HG03066 (cell line): ENCODE results near the gene CEP112.

Experiments used
- ATAC-seq: cut with Tn5 transposase; IDR thresholded peaks from one replicate; pipeline ENCODE4 v1.9.1; 2021; ENCODE audit warnings: low read depth; ENCODE audit not compliant: unreplicated experiment

Gene CEP112

DNA sequence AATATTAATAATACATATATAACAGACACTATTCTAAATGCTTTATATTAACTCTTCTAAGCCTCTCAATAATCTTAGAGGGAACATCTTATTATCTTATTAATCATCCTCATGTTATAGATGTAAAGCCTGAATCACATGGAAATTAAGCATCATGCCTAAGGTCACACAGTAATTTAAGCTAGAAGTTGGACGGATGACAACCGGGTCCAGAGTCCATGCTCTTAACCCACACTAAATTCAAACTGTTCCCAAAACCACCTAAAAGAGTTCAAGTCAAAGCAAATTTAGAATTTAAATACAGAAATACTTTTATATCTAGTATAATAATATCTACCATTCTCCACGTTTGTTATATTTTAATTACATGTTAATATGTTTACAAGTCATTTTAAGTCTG lies 193.3 kb downstream of the CEP112 start:
- no peak for ATAC-seq

DNA sequence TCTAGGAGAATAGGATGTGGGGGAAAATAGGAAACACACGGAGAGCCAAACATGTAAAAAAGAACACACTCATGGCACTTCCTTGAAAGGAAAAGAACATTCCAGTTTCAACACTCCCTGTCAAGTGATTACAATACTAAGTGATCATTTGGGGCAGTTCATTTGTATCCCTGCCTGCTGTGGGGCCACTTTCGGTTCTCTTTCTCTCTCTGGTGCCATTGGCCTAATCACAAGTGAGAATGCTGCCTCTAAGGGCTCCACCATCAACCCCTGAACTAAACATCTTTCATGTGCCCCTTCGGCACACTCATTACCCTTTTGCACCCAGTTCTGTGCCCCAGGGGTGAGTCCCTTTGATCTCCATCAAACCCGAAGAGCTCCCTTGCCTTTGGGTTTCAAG lies 197.3 kb downstream of the CEP112 start:
- ATAC-seq, result no peak

DNA sequence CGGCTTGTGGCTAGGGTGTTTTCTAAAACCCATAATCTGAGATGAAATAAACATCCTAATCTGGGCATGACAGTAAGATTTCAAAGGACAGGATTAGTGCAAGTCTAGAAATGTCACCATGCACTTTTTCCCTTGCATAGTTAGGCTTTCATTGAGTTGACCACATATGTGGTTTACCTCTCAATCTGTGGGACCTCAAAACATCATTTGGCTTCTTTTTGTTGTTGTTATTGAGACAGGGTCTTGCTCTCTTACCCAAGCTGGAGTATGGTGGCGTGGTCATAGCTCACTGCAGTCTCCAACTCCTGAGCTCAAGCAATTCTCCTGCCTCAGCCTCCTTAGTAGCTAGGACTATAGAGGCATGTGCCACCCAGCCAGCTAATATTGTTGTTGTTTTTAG lies 197.8 kb downstream of the CEP112 start:
- no peak for ATAC-seq

DNA sequence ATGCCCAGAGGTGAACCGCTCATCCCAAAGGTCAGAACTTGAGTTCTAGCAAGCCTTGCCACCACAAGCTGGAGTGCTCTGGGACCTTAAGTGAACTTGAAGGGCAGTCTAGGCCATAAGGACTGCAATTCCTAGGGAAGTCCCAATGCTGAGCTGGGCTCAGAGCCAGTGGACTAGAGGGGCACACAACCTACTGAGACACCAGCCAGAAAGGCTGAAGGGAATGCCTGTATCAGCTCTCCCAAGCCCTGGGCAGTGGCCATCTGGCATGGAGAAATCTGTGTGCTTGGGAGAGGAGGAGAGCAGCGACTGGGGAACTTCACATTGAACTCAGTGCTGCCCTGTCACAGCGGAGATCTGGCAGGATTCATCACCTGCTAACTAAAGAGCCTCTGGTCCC lies 201.3 kb downstream of the CEP112 start:
- ATAC-seq, result no peak

DNA sequence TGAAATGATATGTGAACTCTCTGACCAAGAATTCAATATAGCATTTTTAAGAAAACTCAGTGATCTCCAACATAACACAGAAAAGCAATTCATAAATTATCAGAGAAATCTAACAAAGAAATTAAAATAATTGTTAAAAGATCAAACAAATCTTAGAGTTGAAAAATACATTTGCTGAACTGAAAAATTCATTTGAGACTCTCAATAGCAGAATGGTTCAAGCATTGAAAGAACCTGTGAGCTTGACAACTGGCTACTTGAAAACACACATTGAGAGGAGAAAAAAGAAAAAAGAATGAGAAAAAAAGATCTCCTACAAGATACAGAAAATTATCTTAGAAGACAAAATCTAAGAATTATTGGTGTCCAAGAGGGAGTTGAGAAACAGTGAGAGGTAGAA lies 203.5 kb downstream of the CEP112 start:
- no peak for ATAC-seq

DNA sequence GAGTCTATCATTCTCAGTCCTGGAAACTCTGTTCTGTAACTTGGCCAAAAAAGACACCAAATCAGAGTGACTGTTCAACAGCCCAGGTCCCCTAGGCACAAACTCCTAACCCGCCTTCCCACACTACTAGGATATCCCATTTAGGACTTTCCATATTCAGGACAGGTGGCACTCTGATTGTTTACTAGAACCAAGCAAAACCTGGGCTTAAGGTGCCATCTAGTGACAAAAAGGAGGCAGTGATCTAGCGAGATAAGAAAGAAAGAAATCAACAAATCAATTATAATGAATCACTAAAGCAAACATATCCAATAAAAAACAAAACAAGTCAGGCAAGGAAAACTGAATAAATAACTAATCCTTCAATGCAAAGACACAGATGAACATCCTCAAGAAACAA lies 203.9 kb downstream of the CEP112 start:
- ATAC-seq, result no peak

DNA sequence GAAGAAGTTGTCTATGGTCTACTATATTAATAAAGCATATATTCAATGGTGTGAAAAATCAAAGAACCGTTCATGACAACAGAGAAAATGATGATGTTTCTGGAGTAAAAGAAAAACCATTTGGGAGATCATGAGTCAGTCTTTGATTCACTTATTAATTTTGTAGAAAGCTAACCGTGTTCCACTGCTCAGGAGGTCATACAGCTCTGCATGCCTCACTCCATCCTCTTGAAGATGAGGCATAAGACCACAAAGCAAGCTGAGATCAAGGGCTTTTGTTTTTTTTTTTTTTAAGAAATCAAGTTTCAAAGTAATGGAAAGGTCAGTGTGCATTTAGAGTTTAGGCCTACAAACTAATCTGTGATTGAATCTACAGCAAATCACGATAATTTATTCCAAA lies 206.4 kb downstream of the CEP112 start:
- ATAC-seq, result no peak

DNA sequence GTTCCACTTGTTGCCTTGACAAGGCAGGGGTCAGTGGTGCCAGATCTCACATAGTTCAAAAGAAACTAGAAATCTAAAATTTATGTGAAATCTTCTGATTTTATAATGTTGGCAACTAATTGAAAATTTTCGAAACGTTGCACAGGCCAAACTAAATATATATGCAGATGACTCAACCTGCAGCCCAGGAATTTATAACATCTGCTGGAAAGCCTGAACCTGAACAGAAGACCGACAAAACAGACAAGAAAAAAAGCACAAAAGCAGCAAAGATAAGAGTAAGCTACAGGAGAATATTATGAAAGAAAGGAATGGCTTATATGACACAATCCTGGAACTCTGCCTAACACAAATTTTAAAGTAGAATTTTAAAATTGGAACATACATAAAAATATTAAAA lies 207.6 kb downstream of the CEP112 start:
- ATAC-seq, result no peak

DNA sequence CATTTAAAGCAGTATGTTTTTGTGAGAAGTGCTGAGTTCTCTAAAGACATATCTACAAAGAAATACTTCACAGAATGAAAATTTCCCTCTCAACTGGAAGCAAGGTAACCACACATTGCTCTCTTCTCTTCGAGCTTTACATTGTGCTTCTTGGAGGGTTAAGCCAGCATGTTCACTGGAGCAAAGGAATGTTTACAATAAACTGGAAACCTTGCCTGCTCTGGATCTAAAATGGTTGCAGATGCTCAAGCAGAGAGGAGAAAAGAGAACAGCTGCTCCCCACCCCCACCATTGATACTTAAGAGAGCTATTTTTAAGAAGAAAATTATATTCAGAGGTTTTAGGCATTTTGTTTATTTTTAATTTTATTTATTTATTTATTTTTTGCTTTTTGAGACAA lies 213.1 kb downstream of the CEP112 start:
- no peak for ATAC-seq

DNA sequence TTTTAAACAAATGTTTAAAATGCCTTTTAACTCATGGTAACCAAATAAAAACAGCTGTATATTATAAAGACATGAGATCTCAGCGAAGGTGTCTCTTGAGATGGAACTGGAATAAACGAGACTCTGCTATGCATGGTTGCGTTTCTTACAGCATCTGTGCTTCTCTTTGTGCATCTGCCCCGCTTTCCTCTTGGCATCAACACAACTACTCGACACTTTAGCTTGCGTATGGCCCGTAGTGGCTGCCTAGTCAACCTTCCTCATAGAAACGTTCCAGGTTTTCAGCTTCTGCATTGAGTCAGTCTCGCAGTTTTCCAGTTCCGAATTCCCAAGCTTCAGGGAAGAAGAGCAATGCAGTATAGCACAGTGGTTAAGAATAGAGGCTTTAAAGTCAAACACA lies 214.9 kb downstream of the CEP112 start:
- no peak for ATAC-seq

DNA sequence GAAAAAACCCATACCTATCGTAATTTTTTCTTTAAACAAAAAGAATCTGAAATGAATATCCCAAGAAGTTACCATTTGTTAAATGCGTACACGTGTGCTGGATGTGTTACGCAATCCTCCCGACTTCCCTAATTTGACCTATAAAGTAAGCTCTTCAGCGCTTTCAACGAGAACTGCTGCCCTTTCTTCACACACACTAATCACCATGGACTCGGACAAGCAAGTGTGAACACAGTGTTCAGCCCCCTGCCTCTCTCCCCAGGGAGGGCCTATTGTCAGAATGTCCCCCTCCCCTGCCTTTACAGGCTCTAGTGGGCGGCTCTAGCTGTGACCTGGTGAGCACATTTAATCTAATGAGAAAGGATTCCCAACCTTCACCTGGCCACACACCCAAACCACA lies 216.1 kb downstream of the CEP112 start:
- ATAC-seq, result no peak

DNA sequence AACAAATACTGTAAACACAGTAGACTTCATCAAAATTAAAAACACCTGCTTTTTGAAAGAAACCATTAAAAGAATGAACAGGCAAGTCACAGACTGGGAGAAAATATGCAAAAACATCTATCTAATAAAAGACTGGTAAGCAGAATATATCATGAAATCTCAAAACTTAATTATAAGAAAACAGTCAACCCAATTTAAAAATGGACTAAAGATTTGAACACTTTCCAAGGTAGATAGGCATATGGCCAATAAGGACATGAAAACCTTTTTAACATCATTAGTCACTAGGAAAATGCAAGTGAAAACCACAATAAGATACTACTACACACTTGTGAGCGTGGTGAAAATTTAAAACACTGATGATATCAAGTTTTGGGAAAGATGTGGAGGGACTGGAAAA lies 218.7 kb downstream of the CEP112 start:
- no peak for ATAC-seq

DNA sequence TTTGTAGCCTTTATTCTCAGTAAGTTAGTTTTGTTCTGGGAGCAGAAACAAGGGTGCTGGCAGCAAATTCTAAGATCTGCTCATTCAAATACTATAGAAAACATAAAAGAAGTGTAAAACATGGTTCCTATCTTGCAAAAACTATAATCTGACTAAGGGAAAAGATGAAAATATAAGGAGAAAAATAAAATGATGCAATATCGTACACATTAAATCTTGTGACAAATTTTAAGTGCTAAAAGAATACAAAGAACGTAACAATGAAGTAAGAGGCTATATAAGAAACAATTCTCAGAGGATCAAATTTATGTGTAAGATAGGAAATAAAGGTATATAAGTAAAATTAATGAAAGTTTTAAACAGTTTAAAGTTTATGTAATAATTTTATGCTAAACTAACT lies 224.6 kb downstream of the CEP112 start:
- no peak for ATAC-seq

DNA sequence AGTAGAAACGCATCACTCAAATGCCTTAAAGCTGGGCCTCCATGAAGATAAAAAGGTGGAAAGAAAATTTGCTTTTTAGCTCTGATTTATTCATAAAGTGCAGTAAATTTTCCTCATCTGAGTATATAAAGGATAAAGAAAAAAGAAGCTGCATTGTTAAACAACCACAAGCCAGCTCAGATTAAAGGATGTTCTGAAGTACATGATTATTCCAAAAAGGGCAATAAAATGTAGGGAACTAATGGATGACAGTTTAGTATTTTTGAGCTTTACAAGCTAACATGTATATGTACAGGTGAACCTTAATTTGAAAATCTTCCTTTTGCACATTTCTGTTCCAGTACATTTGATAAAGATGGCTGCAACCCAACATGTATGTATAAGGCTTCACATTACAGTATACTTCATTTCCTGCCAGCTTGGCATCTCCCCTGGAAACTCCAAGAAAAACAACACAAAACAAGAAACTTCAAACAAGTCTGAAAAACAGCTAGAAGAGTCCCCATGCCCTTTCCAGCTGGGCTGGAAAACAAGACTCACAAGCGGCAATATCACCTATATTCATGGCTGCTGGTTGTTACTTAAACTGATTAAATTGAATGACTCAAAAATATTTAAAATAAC lies 225.7 kb downstream of the CEP112 start:
- no peak for ATAC-seq

DNA sequence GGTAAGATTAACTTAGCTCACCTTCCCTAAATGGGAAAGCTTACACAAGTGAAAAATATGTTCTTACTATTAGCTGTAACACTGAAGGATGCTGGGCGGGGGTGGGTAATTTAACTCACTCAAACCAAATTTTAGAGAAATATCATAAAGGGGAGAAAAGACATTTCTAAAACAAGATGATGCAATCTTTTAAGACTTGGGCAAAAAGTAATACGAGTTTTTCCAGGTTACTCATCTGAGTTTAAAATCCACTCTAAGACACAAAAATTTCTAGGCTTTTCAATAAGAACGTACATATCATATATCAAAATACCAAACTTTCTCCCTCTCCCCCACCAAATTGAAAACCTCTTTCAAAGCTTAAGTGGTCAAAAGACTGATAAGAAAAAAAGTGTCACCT lies 228.8 kb downstream of the CEP112 start:
- ATAC-seq, result no peak

DNA sequence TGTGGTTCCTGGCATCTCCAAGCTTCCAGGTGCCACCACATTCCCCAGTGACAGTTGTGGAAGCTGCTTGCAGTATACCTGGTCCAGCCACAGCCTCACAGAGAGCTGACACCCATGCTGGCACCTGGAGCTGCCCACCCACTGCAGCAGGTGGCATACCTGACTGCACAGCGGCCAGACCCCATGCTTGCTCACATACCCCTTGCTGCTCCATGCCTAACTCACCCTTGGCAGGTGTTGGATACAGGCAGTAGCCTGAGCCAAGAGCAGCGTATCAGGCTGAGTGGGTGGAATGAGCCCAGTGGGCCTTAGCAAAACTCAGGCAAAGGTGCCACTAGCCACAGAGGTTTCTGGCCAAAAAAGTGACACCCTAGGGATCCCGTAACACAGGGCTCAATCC lies 232.3 kb downstream of the CEP112 start:
- no peak for ATAC-seq

DNA sequence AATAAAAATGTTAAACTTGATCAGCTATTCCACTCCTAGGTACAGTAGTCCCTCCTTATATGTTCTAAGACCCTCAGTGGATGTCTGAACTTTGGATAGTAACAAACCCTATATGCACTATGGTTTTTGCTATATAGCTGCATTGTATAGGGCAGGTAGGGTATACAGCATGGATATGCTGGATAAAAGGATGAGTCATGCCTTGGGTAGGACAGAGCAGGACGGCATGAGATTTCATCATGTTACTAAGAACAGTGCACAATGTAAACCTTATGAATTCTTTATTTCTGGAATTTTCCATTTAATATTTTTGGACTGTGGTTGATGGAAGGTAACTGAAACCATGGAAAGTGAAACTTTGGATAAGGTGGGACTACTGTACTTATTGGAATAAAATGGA lies 235.1 kb downstream of the CEP112 start:
- no peak for ATAC-seq

DNA sequence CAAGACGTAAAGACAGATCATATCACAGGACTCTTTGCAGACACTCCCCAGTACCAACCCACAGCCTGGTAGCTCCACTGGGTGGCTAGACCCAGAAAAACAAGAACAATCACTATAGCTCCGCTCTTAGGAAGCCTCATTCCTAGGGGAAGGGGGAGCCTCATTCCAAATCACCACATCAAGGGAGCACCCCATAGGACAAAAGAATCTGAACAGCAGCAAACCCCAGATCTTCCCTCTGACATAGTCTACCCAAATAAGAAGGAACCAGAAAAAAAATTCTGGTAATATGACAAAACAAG lies 237.8 kb downstream of the CEP112 start:
- no peak for ATAC-seq

DNA sequence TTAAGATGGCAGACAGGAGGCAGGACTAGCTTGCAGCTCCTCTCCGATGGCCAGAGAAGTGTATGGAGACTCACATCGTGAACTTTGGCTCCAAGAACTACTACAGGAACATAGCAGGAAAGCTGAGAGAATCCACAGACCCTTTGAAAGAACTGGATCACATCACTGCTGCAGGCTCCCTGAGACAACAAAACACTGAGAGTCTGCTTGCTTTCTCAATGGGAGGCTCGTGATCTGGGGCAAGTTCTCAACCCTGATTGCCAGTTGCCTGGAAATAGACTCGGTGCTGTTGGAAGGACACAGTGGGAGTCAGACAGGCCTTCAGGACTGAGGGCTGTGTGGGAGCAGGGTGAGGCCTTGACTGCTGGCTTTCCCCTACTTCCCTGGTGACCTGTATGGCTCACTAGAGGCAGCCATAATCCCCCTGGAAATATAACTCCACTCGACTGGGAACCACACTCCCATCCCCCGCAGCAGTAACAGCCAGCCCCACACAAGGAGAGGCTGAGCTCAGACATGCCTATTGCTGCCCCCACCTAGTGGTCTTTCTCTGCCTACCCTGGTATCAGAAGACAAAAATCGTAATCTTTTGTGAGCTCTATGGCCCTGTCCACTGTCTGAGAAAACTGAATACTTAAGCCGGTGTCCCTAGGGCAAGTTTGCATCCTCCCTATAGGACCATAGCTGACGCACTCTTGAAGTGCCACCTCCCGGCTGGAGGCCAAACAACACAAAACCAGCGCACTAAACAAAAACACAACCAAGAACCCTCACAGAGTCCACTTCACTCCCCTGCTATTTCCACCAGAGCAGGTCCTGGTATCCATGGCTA lies 238.4 kb downstream of the CEP112 start:
- ATAC-seq, result no peak

DNA sequence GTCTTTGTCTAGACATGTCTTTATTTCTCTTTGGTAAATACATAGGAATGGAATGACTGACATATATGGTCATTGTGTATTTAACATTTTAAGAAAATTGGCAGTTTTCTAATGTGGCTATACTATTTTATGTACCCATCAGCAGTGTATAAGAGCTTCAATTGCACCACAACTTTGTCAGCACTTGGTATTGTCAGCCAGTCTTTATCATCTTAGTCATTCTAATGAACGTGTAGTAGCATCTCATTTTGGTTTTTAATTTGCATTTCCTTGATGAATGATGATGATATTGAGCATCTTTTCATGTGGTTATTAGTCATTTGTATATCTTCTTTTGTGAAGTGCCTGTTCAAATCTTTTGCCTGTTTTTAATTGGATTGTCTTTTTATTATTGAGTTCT lies 239.3 kb downstream of the CEP112 start:
- no peak for ATAC-seq

DNA sequence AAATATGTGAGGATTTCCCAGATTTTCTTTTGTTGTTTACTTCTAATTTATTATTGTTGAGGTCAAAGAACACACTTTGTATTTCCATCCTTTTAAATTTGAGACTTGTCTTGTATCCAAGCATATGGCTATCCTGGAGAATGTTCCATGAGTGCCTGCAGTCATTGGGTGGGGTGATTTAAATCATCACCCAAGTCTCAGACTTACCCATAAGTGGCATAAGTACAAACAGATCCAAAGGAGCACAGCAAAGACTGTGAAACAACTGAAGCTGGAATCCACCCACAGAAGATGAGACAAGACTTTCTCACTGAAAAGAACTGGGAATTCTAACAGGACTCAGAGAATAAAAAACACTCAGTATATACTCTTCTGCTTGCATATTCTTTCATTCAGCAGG lies 239.9 kb downstream of the CEP112 start:
- no peak for ATAC-seq

DNA sequence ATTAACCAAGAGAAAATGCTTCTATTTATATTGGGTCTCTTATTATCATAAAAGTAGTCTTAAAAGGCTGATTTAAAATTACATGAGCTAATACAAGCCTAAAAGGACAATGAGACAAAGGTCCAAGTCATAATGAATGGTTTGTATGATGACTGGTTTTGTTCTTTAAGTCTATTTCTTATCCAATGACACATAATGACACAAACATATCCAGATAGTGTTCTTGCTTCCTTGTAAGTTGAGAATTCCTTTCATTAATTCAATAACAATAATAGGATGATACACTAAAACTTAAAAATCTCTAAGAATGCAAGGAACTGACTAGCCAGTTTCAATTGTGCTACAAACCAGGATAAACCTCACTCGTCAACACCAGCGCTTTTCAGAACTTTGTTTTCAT lies 244.1 kb downstream of the CEP112 start:
- ATAC-seq, result no peak

DNA sequence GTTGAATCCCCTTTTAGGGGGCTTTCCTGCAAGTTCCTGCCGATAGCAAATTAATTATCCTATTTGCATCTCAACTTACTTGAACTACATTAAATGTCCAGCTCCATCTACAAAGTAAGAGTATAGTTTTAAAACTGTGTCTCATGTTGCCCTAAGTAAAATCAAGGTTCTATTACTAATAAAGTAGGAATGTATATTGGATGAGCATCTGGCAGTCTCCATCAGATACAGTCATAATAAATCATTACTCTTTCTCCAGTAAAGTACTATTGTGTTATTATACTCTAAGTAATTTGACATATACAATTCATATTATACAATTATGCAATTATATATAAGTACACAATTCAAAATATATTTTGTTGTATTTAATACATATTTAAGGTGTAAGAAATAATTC lies 249.3 kb downstream of the CEP112 start:
- no peak for ATAC-seq
